SH-SY5Y (cell line): Measurements from ENCODE around the gene ASCC2.

Experiments used
- GATA2 ChIP-seq: IDR thresholded peaks from 2 replicates; pipeline ENCODE4 v1.6.1; 2011; ENCODE audit warnings: mild to moderate bottlenecking, low read depth, low read length
- GATA3 ChIP-seq: IDR thresholded peaks from 2 replicates; pipeline ENCODE4 v1.6.1; 2011; ENCODE audit warnings: low read depth, mild to moderate bottlenecking, low read length, moderate library complexity

DNA sequence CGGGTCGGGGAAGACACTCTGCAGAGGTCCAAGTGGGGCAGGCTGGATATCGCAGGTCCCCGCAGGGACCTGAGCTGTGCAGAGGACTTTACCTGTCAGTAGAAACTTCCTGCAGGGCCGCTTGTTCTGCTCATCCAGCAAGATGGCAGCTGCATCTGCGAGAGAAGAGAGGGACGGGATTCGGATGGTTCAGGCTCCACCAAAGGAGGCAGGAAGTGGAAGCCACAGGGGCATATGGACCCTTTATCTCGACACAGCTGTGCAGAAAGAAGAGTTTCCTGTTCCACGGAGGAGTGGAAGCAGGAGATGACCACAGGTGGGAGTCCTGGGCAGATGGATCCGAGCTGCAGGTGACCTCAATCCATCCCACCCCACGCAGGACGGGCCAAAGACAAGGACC, 95.7 kb downstream of the ASCC2 start:
- TF ChIP-seq GATA2 = no peak
- TF ChIP-seq GATA3 = no peak
